HCT116 (cell line): ENCODE data around the gene ZNF346. TPM values are rescaled to one million over a fixed set of nuclear protein-coding genes. Genes with fewer than 3 reads are reported as not detected.

Experiments used
- ATAC-seq: fragments of 200-7000 bp; cut with Tn5 transposase; 2 replicates; pipeline ENCODE4 v1.9.1; 2020; ENCODE audit warnings: mild to moderate bottlenecking, moderate library complexity
- BruUV-seq: library from RNA; stranded (reverse); fragments of 400-500 nt; replicated peaks from 2 replicates; lab custom pipeline; 2021; lab: Mats Ljungman, UMichigan
- CTCF ChIA-PET: fragments of 300-600 bp; sonication (Branson Sonifier 250); formaldehyde crosslinking; loops from one replicate; lab custom pipeline; 2021; ENCODE audit warnings: antibody characterized with exemption; lab: Charles Lee
- POLR2A ChIA-PET: fragments of 300-600, 350-600 bp; sonication (Branson Sonifier 250); formaldehyde crosslinking; loops from one replicate; lab custom pipeline; 2021; ENCODE audit warnings: antibody characterized with exemption; lab: Charles Lee
- RAD21 ChIA-PET, 2 experiments: fragments of 300-600 bp; sonication (Branson Sonifier 250); formaldehyde crosslinking; loops; one replicate each; lab custom pipeline; 2023; ENCODE audit warnings: low total read pairs in 2 of 2; ENCODE audit not compliant: uncharacterized antibody in 2 of 2, unreplicated experiment in 2 of 2, low non-redundant PET in 1 of 2; lab: Charles Lee
- DNase-seq: peaks from one replicate; pipeline ENCODE4 v3.0.0-alpha.2; 2010; ENCODE audit warnings: low read depth, low spot score
- H2AFZ ChIP-seq: fragments of 200-600 bp; shearing (Covaris generic), sonication (generic); 2 replicates; pipeline ENCODE4 v1.6.1; 2017; ENCODE audit warnings: low read depth, mixed run types, mixed read lengths, antibody characterized with exemption, low read length; ENCODE audit not compliant: poor library complexity, severe bottlenecking
- H3K27ac ChIP-seq: 2 replicates; pipeline ENCODE4 v1.5.1; 2012; ENCODE audit warnings: low read depth, low read length
- H3K27me3 ChIP-seq: fragments of 200-600 bp; sonication (generic); 2 replicates; pipeline ENCODE4 v1.6.1; 2016; ENCODE audit warnings: mixed run types, low read length, mixed read lengths; ENCODE audit not compliant: insufficient read depth
- H3K36me3 ChIP-seq, 2 experiments: fragments of 200-500 bp in 1 of 2; fragments of 200-600 bp in 1 of 2; sonication (Bioruptor generic) in 1 of 2; sonication (generic) in 1 of 2; 2 replicates each; pipeline versions ENCODE4 v1.5.1 to v1.6.1; 2014 to 2016; ENCODE audit warnings: low read length in 2 of 2, inconsistent platforms in 1 of 2, mixed read lengths in 1 of 2, mixed run types in 1 of 2; ENCODE audit not compliant: insufficient read depth in 2 of 2, control insufficient read depth in 1 of 2
- H3K4me1 ChIP-seq, 2 experiments: fragments of 200-600 bp in 1 of 2; sonication (generic) in 1 of 2; 2 replicates each; pipeline versions ENCODE4 v1.5.1 to v1.6.1; 2012 to 2017; ENCODE audit warnings: low read length in 2 of 2, inconsistent platforms in 1 of 2, mild to moderate bottlenecking in 1 of 2, mixed read lengths in 1 of 2, mixed run types in 1 of 2, moderate library complexity in 1 of 2; ENCODE audit not compliant: insufficient read depth in 2 of 2, control insufficient read depth in 1 of 2
- H3K4me2 ChIP-seq: fragments of 200-600 bp; sonication (generic); 2 replicates; pipeline ENCODE4 v1.6.1; 2017; ENCODE audit warnings: mixed run types, low read length, mixed read lengths
- H3K4me3 ChIP-seq, 2 experiments: fragments of 200-600 bp in 1 of 2; sonication (generic) in 1 of 2; replicated peaks in 1 of 2; 2 replicates each; pipeline ENCODE4 v1.5.1; 2011 to 2016; ENCODE audit warnings: low read length in 2 of 2, control low read depth in 1 of 2, low read depth in 1 of 2, mild to moderate bottlenecking in 1 of 2, mixed read lengths in 1 of 2, mixed run types in 1 of 2
- H3K79me2 ChIP-seq: fragments of 200-600 bp; sonication (generic); 2 replicates; pipeline ENCODE4 v1.6.1; 2017; ENCODE audit warnings: mild to moderate bottlenecking, mixed run types, low read length, moderate library complexity, mixed read lengths; ENCODE audit not compliant: insufficient read depth
- H3K9ac ChIP-seq: fragments of 200-600 bp; sonication (generic); 2 replicates; pipeline ENCODE4 v1.6.1; 2016; ENCODE audit warnings: low read length, mixed read lengths
- H3K9me2 ChIP-seq: fragments of 200-600 bp; sonication (generic), shearing (Covaris generic); 2 replicates; pipeline ENCODE4 v1.6.1; 2017; ENCODE audit warnings: mixed run types, mild to moderate bottlenecking, moderate library complexity; ENCODE audit not compliant: insufficient read depth
- H3K9me3 ChIP-seq, 2 experiments: fragments of 200-500 bp in 1 of 2; fragments of 200-600 bp in 1 of 2; sonication (Bioruptor generic) in 1 of 2; sonication (generic) in 1 of 2; 2 replicates each; pipeline ENCODE4 v1.6.1; 2014 to 2017; ENCODE audit warnings: low read length in 2 of 2, mixed read lengths in 2 of 2, inconsistent platforms in 1 of 2, low read depth in 1 of 2, mild to moderate bottlenecking in 1 of 2, mixed run types in 1 of 2, moderate library complexity in 1 of 2; ENCODE audit not compliant: control insufficient read depth in 1 of 2, insufficient read depth in 1 of 2
- H4K20me1 ChIP-seq: fragments of 200-600 bp; sonication (generic), shearing (Covaris generic); 2 replicates; pipeline ENCODE4 v1.6.1; 2017; ENCODE audit warnings: mixed run types, mild to moderate bottlenecking, moderate library complexity; ENCODE audit not compliant: insufficient read depth
- CEBPB ChIP-seq: IDR thresholded peaks from 2 replicates; pipeline ENCODE4 v1.6.1; 2012; ENCODE audit warnings: low read depth
- EGR1 ChIP-seq: IDR thresholded peaks from 2 replicates; pipeline ENCODE4 v1.6.1; 2012; ENCODE audit warnings: low read depth
- ELF1 ChIP-seq: IDR thresholded peaks from 2 replicates; pipeline ENCODE4 v1.6.1; 2012; ENCODE audit warnings: low read depth, borderline replicate concordance
- EZH2 ChIP-seq: fragments of 200-600 bp; sonication (generic); IDR thresholded peaks from 2 replicates; pipeline ENCODE4 v1.6.1; 2017; ENCODE audit warnings: antibody characterized with exemption, mixed run types
- EZH2phosphoT487 ChIP-seq: fragments of 200-600 bp; IDR thresholded peaks from 2 replicates; pipeline ENCODE4 v1.6.1; 2018; ENCODE audit warnings: antibody characterized with exemption, borderline replicate concordance
- FOSL1 ChIP-seq: IDR thresholded peaks from 2 replicates; pipeline ENCODE4 v1.6.1; 2012; ENCODE audit warnings: low read depth
- JUND ChIP-seq: IDR thresholded peaks from 2 replicates; pipeline ENCODE4 v1.6.1; 2012
- MAX ChIP-seq: IDR thresholded peaks from 2 replicates; pipeline ENCODE4 v1.6.1; 2012
- POLR2A ChIP-seq: IDR thresholded peaks from 2 replicates; pipeline ENCODE4 v1.7.0; 2011; ENCODE audit warnings: borderline replicate concordance; ENCODE audit not compliant: insufficient read depth, insufficient read length; ENCODE audit errors: extremely low read depth
- RAD21 ChIP-seq: IDR thresholded peaks from 2 replicates; pipeline ENCODE4 v1.6.1; 2012; ENCODE audit warnings: low read depth, mild to moderate bottlenecking
- REST ChIP-seq: IDR thresholded peaks from 2 replicates; pipeline ENCODE4 v1.6.1; 2012; ENCODE audit warnings: low read depth
- SP1 ChIP-seq: IDR thresholded peaks from 2 replicates; pipeline ENCODE4 v1.6.1; 2012; ENCODE audit warnings: low read depth
- SRF ChIP-seq: IDR thresholded peaks from 2 replicates; pipeline ENCODE4 v1.6.1; 2012; ENCODE audit warnings: low read depth
- TCF7L2 ChIP-seq: IDR thresholded peaks from 2 replicates; pipeline ENCODE4 v1.7.0; 2011; ENCODE audit warnings: borderline replicate concordance, inconsistent platforms; ENCODE audit not compliant: insufficient read depth, insufficient read length; ENCODE audit errors: extremely low read depth
- YY1 ChIP-seq: IDR thresholded peaks from 2 replicates; pipeline ENCODE4 v1.6.1; 2011; ENCODE audit warnings: low read length, low read depth, moderate library complexity, mild to moderate bottlenecking; ENCODE audit not compliant: insufficient replicate concordance; ENCODE audit errors: extremely low read depth
- ZFX ChIP-seq: fragments of 450-650 bp; IDR thresholded peaks from 2 replicates; pipeline ENCODE4 v1.6.1; 2017
- intact Hi-C: fragments of 100-400 bp; cut with micrococcal nuclease; formaldehyde crosslinking; loops from 2 replicates; pipeline ENCODE4 v1.10.0; 2022
- total RNA-seq: library from RNA; stranded (reverse); gene quantifications from one replicate; pipeline ENCODE4 v1.2.1, GENCODE V29; 2021; ENCODE audit not compliant: unreplicated experiment

The ZNF346 gene
- total RNA-seq, 1 experiment from 2014 or later = 13.7 TPM

- H3K79me2 ChIP-seq = peaks cover 77% of the 10 kb centered on the region
- ATAC-seq (no peak), DNase-seq (no peak)
- CTCF ChIA-PET = no interaction called here
- no peaks in the 10 kb centered on the region for H3K9me3 ChIP-seq
- peaks cover 10% of the 10 kb centered on the region; the same call in 1 of the 2 replicates for H4K20me1 ChIP-seq
- peaks cover 0 to 2% of the 10 kb centered on the region in 2 experiments; a peak in 1 of 4 replicates for H3K36me3 ChIP-seq
- intact Hi-C loops = no loop called here
- no peak overlapping the region for H3K4me3 ChIP-seq
- H3K27me3 ChIP-seq = no peaks in the 10 kb centered on the region
- RAD21 ChIA-PET = no interaction called here
- no peak overlapping the region for H2AFZ ChIP-seq
- H3K27ac ChIP-seq = no peak overlapping the region
- peaks cover 10 to 22% of the 10 kb centered on the region in 2 experiments; a peak in 3 of 4 replicates for H3K4me1 ChIP-seq
- TF ChIP-seq ELF1 (no peak), EZH2 (no peak), SP1 (no peak), MAX (no peak), FOSL1 (no peak), REST (no peak), EZH2phosphoT487 (no peak), EGR1 (no peak), SRF (no peak), TCF7L2 (no peak), RAD21 (no peak), YY1 (no peak), POLR2A (no peak), ZFX (no peak), CEBPB (no peak), JUND (no peak)
- no peak overlapping the region for H3K4me2 ChIP-seq
- H3K9me2 ChIP-seq = no peaks in the 10 kb centered on the region
- no TSS peak for BruUV-seq
- POLR2A ChIA-PET = no interaction called here
- H3K9ac ChIP-seq = no peak overlapping the region
Observed at GRCh38 chr5:177003649-177004048, 18.8 kb upstream of the ZNF346 start.
